Measurements from ENCODE around the gene OPRL1.

The OPRL1 gene

DNA sequence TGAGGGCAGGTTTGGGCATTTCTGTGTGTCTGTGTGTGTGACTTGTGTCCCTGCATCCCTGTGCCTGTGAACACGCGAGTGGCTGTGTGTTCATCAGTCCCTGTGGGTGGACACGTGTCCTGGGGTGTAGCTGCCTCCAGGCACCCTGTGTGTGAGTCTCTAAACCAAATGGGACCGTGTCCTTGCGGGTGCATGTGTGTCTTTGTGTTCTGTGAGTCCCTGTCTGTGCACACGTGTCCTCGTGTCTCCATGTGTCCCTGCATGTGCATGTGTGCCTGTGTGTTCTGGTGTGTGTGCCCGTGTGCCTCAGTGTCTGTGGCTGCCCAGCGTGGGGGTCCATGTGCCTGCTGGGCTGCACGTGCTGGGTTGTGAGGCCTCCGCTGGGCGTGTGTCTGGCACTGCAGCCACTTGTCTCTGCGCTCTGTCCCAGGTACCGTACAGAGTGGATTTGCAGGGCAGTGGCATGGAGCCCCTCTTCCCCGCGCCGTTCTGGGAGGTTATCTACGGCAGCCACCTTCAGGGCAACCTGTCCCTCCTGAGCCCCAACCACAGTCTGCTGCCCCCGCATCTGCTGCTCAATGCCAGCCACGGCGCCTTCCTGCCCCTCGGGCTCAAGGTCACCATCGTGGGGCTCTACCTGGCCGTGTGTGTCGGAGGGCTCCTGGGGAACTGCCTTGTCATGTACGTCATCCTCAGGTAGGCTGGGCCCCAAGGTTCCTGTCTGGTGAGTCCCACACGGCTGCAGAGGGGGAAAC is 12.6 kb downstream of the OPRL1 start:
- Histone ChIP-seq H3K9me3 (ENCODE audit: control insufficient read depth, insufficient read depth, low read length) (no peaks in the 10 kb centered on the region), H3K27me3 (ENCODE audit: control insufficient read depth, insufficient read depth, low read length) (peaks cover 3% of the 10 kb centered on the region; the same call in 1 of the 2 replicates), H3K27ac (ENCODE audit: low read depth, low read length) (no peak overlapping the region), H3K36me3 (ENCODE audit: control insufficient read depth, insufficient read depth, low read length) (no peaks in the 10 kb centered on the region), H3K9ac (ENCODE audit: low read depth, low read length) (no peak overlapping the region), H3K4me1 (ENCODE audit: control insufficient read depth, insufficient read depth, low read length) (0 out of 2 replicates have a peak, but pooled peaks cover 4% of the 10 kb centered on the region), H3K4me3 (ENCODE audit: low read depth, low read length) (no peak overlapping the region)

- Histone ChIP-seq H3K27me3 (ENCODE audit: control insufficient read depth, insufficient read depth, low read length) (peaks cover 3% of the 10 kb centered on the region; the same call in 1 of the 2 replicates), H3K27ac (ENCODE audit: low read depth, low read length) (no peak overlapping the region), H3K4me3 (ENCODE audit: low read depth, low read length) (no peak overlapping the region), H3K36me3 (ENCODE audit: control insufficient read depth, insufficient read depth, low read length) (no peaks in the 10 kb centered on the region), H3K4me1 (ENCODE audit: control insufficient read depth, insufficient read depth, low read length) (0 out of 2 replicates have a peak, but pooled peaks cover 4% of the 10 kb centered on the region), H3K9ac (ENCODE audit: low read depth, low read length) (no peak overlapping the region), H3K9me3 (ENCODE audit: control insufficient read depth, insufficient read depth, low read length) (no peaks in the 10 kb centered on the region)
Measured at GRCh38 chr20:64093013-64093503, 13.2 kb downstream of the OPRL1 start.

DNA sequence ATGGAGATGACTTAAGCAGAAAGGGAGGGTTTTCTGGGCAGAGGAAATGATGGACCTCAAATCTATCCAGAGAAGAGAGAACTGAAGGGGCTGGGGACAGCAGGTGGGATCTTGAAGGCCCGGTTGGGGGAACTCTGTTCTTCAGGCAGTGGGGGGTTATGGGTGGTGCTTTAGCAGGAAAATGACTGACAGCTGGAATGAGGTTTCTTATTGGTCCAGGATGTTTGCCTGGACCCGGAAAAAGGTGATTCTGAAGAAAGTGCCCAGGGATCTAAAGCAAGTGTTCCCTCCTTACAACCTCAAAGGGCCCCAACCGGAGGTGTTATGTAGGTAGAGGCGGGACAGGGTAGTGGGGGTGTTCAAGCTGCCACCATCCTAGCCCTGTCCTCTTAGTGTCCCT is 15.6 kb downstream of the OPRL1 start:
- no peaks in the 10 kb centered on the region for H3K36me3 ChIP-seq (ENCODE audit: control insufficient read depth, insufficient read depth, low read length)

GRCh38 chr20:64095927-64096326 is 16.0 kb downstream of the OPRL1 start:
- 0 out of 2 replicates have a peak, but pooled peaks cover 4% of the 10 kb centered on the region for H3K4me1 ChIP-seq (ENCODE audit: control insufficient read depth, insufficient read depth, low read length)
- H3K27me3 ChIP-seq (ENCODE audit: control insufficient read depth, insufficient read depth, low read length) = peaks cover 12% of the 10 kb centered on the region
- H3K9me3 ChIP-seq (ENCODE audit: control insufficient read depth, insufficient read depth, low read length) = no peaks in the 10 kb centered on the region
- no peaks in the 10 kb centered on the region for H3K36me3 ChIP-seq (ENCODE audit: control insufficient read depth, insufficient read depth, low read length)
- no peak overlapping the region for H3K4me3 ChIP-seq (ENCODE audit: low read depth, low read length)
- H3K9ac ChIP-seq (ENCODE audit: low read depth, low read length) = no peak overlapping the region
- no peak overlapping the region for H3K27ac ChIP-seq (ENCODE audit: low read depth, low read length)

More for the DNA sequence above, 15.6 kb downstream of the OPRL1 start:
- Histone ChIP-seq H3K27ac (ENCODE audit: low read depth, low read length) (no peak overlapping the region), H3K9ac (ENCODE audit: low read depth, low read length) (no peak overlapping the region), H3K9me3 (ENCODE audit: control insufficient read depth, insufficient read depth, low read length) (no peaks in the 10 kb centered on the region), H3K4me3 (ENCODE audit: low read depth, low read length) (no peak overlapping the region), H3K4me1 (ENCODE audit: control insufficient read depth, insufficient read depth, low read length) (0 out of 2 replicates have a peak, but pooled peaks cover 4% of the 10 kb centered on the region), H3K27me3 (ENCODE audit: control insufficient read depth, insufficient read depth, low read length) (peaks cover 7% of the 10 kb centered on the region)

DNA sequence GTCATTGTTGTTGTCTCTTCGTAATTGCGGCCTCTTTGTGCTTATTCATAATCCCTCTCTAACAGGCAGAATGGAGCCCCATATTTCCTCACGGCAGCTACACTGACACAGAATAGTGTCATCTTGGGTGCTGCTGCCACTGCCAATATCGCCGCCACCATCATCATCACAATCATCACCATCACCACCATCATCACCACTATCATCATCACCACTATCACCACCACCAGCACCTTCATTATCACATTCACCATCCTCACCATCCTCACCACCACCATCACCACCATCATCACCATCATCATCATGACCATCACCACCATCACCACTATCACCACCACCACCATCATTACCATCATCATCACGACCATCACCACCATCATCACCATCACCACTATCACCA is 16.7 kb downstream of the OPRL1 start:
- Histone ChIP-seq H3K27ac (ENCODE audit: low read depth, low read length) (no peak overlapping the region), H3K9ac (ENCODE audit: low read depth, low read length) (no peak overlapping the region), H3K4me1 (ENCODE audit: control insufficient read depth, insufficient read depth, low read length) (0 out of 2 replicates have a peak, but pooled peaks cover 4% of the 10 kb centered on the region), H3K4me3 (ENCODE audit: low read depth, low read length) (no peak overlapping the region), H3K9me3 (ENCODE audit: control insufficient read depth, insufficient read depth, low read length) (no peaks in the 10 kb centered on the region), H3K27me3 (ENCODE audit: control insufficient read depth, insufficient read depth, low read length) (peaks cover 18% of the 10 kb centered on the region), H3K36me3 (ENCODE audit: control insufficient read depth, insufficient read depth, low read length) (no peaks in the 10 kb centered on the region)

- no peaks in the 10 kb centered on the region for H3K36me3 ChIP-seq (ENCODE audit: control insufficient read depth, insufficient read depth, low read length)
- no peak overlapping the region for H3K27ac ChIP-seq (ENCODE audit: low read depth, low read length)
- H3K4me3 ChIP-seq (ENCODE audit: low read depth, low read length) = no peak overlapping the region
- H3K27me3 ChIP-seq (ENCODE audit: control insufficient read depth, insufficient read depth, low read length) = peaks cover 27% of the 10 kb centered on the region
- no peaks in the 10 kb centered on the region for H3K4me1 ChIP-seq (ENCODE audit: control insufficient read depth, insufficient read depth, low read length)
- H3K9me3 ChIP-seq (ENCODE audit: control insufficient read depth, insufficient read depth, low read length) = no peaks in the 10 kb centered on the region
- no peak overlapping the region for H3K9ac ChIP-seq (ENCODE audit: low read depth, low read length)
Measured at GRCh38 chr20:64098471-64099013, 18.7 kb downstream of the OPRL1 start.

- H3K36me3 ChIP-seq (ENCODE audit: control insufficient read depth, insufficient read depth, low read length) = no peaks in the 10 kb centered on the region
- peaks cover 32% of the 10 kb centered on the region for H3K27me3 ChIP-seq (ENCODE audit: control insufficient read depth, insufficient read depth, low read length)
- no peaks in the 10 kb centered on the region for H3K4me1 ChIP-seq (ENCODE audit: control insufficient read depth, insufficient read depth, low read length)
- no peaks in the 10 kb centered on the region for H3K9me3 ChIP-seq (ENCODE audit: control insufficient read depth, insufficient read depth, low read length)
- H3K9ac ChIP-seq (ENCODE audit: low read depth, low read length) = no peak overlapping the region
- H3K27ac ChIP-seq (ENCODE audit: low read depth, low read length) = no peak overlapping the region
- no peak overlapping the region for H3K4me3 ChIP-seq (ENCODE audit: low read depth, low read length)
Measured at GRCh38 chr20:64099086-64099786, 19.4 kb downstream of the OPRL1 start.

- H3K4me3 ChIP-seq (ENCODE audit: low read depth, low read length) = no peak overlapping the region
- H3K4me1 ChIP-seq (ENCODE audit: control insufficient read depth, insufficient read depth, low read length) = no peaks in the 10 kb centered on the region
- H3K9ac ChIP-seq (ENCODE audit: low read depth, low read length) = no peak overlapping the region
- H3K27ac ChIP-seq (ENCODE audit: low read depth, low read length) = no peak overlapping the region
- peaks cover 32% of the 10 kb centered on the region for H3K27me3 ChIP-seq (ENCODE audit: control insufficient read depth, insufficient read depth, low read length)
- H3K9me3 ChIP-seq (ENCODE audit: control insufficient read depth, insufficient read depth, low read length) = no peaks in the 10 kb centered on the region
- H3K36me3 ChIP-seq (ENCODE audit: control insufficient read depth, insufficient read depth, low read length) = no peaks in the 10 kb centered on the region
Measured at GRCh38 chr20:64099880-64100565, 20.1 kb downstream of the OPRL1 start.

GRCh38 chr20:64100566-64100888 is 20.6 kb downstream of the OPRL1 start:
- Histone ChIP-seq H3K4me1 (ENCODE audit: control insufficient read depth, insufficient read depth, low read length) (no peaks in the 10 kb centered on the region), H3K9me3 (ENCODE audit: control insufficient read depth, insufficient read depth, low read length) (no peaks in the 10 kb centered on the region), H3K27me3 (ENCODE audit: control insufficient read depth, insufficient read depth, low read length) (peaks cover 32% of the 10 kb centered on the region), H3K36me3 (ENCODE audit: control insufficient read depth, insufficient read depth, low read length) (no peaks in the 10 kb centered on the region), H3K4me3 (ENCODE audit: low read depth, low read length) (no peak overlapping the region), H3K9ac (ENCODE audit: low read depth, low read length) (no peak overlapping the region), H3K27ac (ENCODE audit: low read depth, low read length) (no peak overlapping the region)

- Histone ChIP-seq H3K27ac (ENCODE audit: low read depth, low read length) (no peak overlapping the region), H3K4me3 (ENCODE audit: low read depth, low read length) (no peak overlapping the region), H3K4me1 (ENCODE audit: control insufficient read depth, insufficient read depth, low read length) (no peaks in the 10 kb centered on the region), H3K27me3 (ENCODE audit: control insufficient read depth, insufficient read depth, low read length) (peaks cover 32% of the 10 kb centered on the region), H3K9me3 (ENCODE audit: control insufficient read depth, insufficient read depth, low read length) (no peaks in the 10 kb centered on the region), H3K36me3 (ENCODE audit: control insufficient read depth, insufficient read depth, low read length) (no peaks in the 10 kb centered on the region), H3K9ac (ENCODE audit: low read depth, low read length) (no peak overlapping the region)
Measured at GRCh38 chr20:64100946-64101688, 21.2 kb downstream of the OPRL1 start.
